Measurements from ENCODE around the gene FANCM.

The FANCM gene, protein sequence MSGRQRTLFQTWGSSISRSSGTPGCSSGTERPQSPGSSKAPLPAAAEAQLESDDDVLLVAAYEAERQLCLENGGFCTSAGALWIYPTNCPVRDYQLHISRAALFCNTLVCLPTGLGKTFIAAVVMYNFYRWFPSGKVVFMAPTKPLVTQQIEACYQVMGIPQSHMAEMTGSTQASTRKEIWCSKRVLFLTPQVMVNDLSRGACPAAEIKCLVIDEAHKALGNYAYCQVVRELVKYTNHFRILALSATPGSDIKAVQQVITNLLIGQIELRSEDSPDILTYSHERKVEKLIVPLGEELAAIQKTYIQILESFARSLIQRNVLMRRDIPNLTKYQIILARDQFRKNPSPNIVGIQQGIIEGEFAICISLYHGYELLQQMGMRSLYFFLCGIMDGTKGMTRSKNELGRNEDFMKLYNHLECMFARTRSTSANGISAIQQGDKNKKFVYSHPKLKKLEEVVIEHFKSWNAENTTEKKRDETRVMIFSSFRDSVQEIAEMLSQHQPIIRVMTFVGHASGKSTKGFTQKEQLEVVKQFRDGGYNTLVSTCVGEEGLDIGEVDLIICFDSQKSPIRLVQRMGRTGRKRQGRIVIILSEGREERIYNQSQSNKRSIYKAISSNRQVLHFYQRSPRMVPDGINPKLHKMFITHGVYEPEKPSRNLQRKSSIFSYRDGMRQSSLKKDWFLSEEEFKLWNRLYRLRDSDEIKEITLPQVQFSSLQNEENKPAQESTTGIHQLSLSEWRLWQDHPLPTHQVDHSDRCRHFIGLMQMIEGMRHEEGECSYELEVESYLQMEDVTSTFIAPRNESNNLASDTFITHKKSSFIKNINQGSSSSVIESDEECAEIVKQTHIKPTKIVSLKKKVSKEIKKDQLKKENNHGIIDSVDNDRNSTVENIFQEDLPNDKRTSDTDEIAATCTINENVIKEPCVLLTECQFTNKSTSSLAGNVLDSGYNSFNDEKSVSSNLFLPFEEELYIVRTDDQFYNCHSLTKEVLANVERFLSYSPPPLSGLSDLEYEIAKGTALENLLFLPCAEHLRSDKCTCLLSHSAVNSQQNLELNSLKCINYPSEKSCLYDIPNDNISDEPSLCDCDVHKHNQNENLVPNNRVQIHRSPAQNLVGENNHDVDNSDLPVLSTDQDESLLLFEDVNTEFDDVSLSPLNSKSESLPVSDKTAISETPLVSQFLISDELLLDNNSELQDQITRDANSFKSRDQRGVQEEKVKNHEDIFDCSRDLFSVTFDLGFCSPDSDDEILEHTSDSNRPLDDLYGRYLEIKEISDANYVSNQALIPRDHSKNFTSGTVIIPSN (N-terminal part only)

DNA sequence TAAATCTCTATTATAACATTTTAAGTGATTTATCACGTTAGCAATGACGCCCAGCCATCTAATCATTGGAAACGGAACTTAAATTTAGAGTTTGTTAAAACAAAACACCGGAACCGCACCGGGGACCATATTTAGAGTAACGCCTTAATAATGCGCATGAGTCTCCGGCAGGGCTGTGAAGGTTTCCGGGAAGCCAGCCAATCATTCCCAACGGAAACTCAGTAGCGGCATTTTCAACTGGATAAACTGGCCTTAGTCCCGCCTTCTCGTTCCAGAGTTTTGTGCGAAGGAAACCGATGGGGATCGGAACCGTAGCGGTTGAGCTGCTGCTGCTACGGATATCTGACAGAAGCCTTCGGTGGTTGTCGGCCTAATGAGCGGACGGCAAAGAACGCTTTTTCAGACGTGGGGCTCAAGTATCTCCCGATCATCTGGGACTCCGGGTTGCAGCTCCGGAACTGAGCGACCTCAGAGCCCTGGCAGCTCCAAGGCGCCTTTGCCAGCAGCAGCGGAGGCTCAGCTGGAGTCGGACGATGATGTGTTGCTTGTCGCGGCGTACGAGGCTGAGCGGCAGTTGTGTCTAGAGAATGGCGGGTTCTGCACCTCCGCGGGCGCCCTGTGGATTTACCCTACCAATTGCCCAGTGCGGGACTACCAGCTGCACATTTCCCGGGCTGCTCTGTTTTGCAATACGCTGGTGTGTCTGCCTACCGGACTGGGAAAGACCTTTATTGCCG is at the start of gene FANCM:
Gene FANCM, plus strand, starts transcription at position 272 of the 737 bp plus-strand sequence. Its CDS starts 102 bp downstream, at position 374.
- peak within 1 kb of the TSS; percentile 89 to 96 (median 94) for H3K9ac ChIP-seq
- peaks cover 0 to 19% (median 0%) of the 10 kb centered on the region in 11 experiments; a peak in 6 of 22 replicates for H4K20me1 ChIP-seq
- no peaks in the 10 kb centered on the region for H3K27me3 ChIP-seq
- TF ChIP-seq Cebpa-rat (IDR thresholded peaks at IDR 0.05) = no peak
- H3K36me3 ChIP-seq = peaks cover 0 to 29% (median 4%) of the 10 kb centered on the region in 11 experiments; a peak in 7 of 22 replicates
- peak within 1 kb of the TSS; percentile 89 to 97 (median 94) for H3K27ac ChIP-seq
- no peaks in the 10 kb centered on the region for H3K9me3 ChIP-seq (replicated peaks in 1 of 11)
- H3K4me2 ChIP-seq = peak within 1 kb of the TSS; percentile 88 to 97 (median 92)
- peak within 1 kb of the TSS; percentile 61 to 91 (median 86) for H3K4me3 ChIP-seq
- H3K4me1 ChIP-seq = peaks cover 23 to 53% (median 42%) of the 10 kb centered on the region in 10 experiments

- Histone ChIP-seq H3K9ac (no peak overlapping the region), H3K36me3 (peaks cover 6 to 78% (median 33%) of the 10 kb centered on the region in 11 experiments; a peak in 20 of 22 replicates), H3K27me3 (no peaks in the 10 kb centered on the region), H3K9me3 (replicated peaks in 1 of 11) (no peaks in the 10 kb centered on the region), H3K4me1 (peaks cover 12 to 66% (median 19%) of the 10 kb centered on the region in 10 experiments), H4K20me1 (peaks cover 60 to 100% (median 94%) of the 10 kb centered on the region in 11 experiments; a peak in 20 of 22 replicates), H3K4me3 (no peak overlapping the region), H3K4me2 (peak overlapping the region in 3 of 11 experiments; percentile 5 to 48 (median 21); a peak in 5 of 22 replicates), H3K27ac (no peak overlapping the region)
- no peak for TF ChIP-seq Cebpa-rat (IDR thresholded peaks at IDR 0.05)
These were observed 45.9 kb upstream of the FANCM start for GRCh38 chr14:45089813-45090212.

DNA sequence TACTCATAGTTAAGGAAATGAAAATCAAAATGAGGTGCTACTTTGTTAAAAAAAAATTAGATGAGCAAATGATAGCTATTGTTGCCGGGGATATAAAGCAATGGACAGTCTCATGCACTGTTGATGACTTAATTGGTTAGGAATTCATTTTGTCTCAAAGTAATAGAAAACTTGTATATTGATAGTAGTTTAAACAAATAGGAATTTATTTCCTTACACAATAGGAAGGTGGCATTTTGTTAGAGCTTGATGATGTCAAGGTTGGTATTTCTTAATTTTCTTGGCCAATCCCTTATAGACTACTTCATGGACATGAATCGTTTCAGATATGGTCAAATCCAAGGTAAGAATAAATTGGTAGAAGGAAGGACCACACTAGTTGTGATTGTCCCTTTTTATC is 44.0 kb upstream of the FANCM start:
- H3K4me1 ChIP-seq = peaks cover 0 to 48% (median 5%) of the 10 kb centered on the region in 10 experiments; a peak in 9 of 20 replicates
- H3K4me3 ChIP-seq = no peak overlapping the region
- H3K9ac ChIP-seq = no peak overlapping the region
- no peak for TF ChIP-seq Cebpa-rat (IDR thresholded peaks at IDR 0.05)
- H3K4me2 ChIP-seq = no peak overlapping the region
- peaks cover 25 to 94% (median 51%) of the 10 kb centered on the region in 11 experiments for H3K36me3 ChIP-seq
- H3K9me3 ChIP-seq (replicated peaks in 1 of 11) = no peaks in the 10 kb centered on the region
- peaks cover 52 to 99% (median 85%) of the 10 kb centered on the region in 11 experiments; a peak in 20 of 22 replicates for H4K20me1 ChIP-seq
- H3K27ac ChIP-seq = no peak overlapping the region
- H3K27me3 ChIP-seq = no peaks in the 10 kb centered on the region

- H3K9me3 ChIP-seq (replicated peaks in 1 of 11) = no peaks in the 10 kb centered on the region
- H3K4me2 ChIP-seq = no peak overlapping the region
- H4K20me1 ChIP-seq = peaks cover 31 to 85% (median 65%) of the 10 kb centered on the region in 11 experiments; a peak in 20 of 22 replicates
These were observed 41.5 kb upstream of the FANCM start for GRCh38 chr14:45094275-45094674.

GRCh38 chr14:45095143-45095542 is 40.6 kb upstream of the FANCM start:
- H3K4me1 ChIP-seq = peaks cover 0 to 14% (median 0%) of the 10 kb centered on the region in 10 experiments; a peak in 6 of 20 replicates
- H3K9ac ChIP-seq = no peak overlapping the region
- no peak overlapping the region for H3K4me3 ChIP-seq
- peaks cover 55 to 95% (median 76%) of the 10 kb centered on the region in 11 experiments for H3K36me3 ChIP-seq
- no peak overlapping the region for H3K27ac ChIP-seq
- H3K27me3 ChIP-seq = no peaks in the 10 kb centered on the region
- peaks cover 30 to 85% (median 58%) of the 10 kb centered on the region in 11 experiments; a peak in 20 of 22 replicates for H4K20me1 ChIP-seq
- no peak overlapping the region for H3K4me2 ChIP-seq
- no peaks in the 10 kb centered on the region for H3K9me3 ChIP-seq (replicated peaks in 1 of 11)
- no peak for TF ChIP-seq Cebpa-rat (IDR thresholded peaks at IDR 0.05)

More at GRCh38 chr14:45094275-45094674, 41.5 kb upstream of the FANCM start:
- TF ChIP-seq Cebpa-rat (IDR thresholded peaks at IDR 0.05) = no peak
- H3K4me3 ChIP-seq = no peak overlapping the region
- peaks cover 0 to 22% (median 0%) of the 10 kb centered on the region in 10 experiments; a peak in 7 of 20 replicates for H3K4me1 ChIP-seq
- H3K36me3 ChIP-seq = peaks cover 48 to 94% (median 69%) of the 10 kb centered on the region in 11 experiments
- no peaks in the 10 kb centered on the region for H3K27me3 ChIP-seq
- no peak overlapping the region for H3K27ac ChIP-seq
- no peak overlapping the region for H3K9ac ChIP-seq

DNA sequence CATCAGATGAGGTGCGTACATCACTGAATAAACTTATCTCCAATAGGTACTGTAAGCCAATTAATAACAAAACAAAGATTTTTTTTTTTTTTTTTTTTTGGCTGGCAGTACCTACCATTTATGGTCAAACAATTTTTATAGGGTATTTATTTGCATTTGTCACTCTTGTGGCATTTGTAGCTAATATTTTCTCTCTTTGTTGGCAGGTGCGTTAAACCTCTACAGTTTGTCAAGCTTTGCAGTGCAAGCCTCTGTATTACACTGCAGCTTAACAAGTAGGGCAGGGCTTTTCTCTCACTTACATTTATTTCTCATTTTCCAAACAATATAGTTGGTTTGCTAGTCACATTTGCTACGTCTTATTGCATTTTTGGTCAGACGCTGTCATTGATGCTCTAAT is 39.5 kb upstream of the FANCM start:
- Histone ChIP-seq H3K4me2 (no peak overlapping the region), H3K27ac (no peak overlapping the region), H3K9me3 (replicated peaks in 1 of 11) (no peaks in the 10 kb centered on the region), H3K36me3 (peaks cover 66 to 97% (median 83%) of the 10 kb centered on the region in 11 experiments), H3K27me3 (no peaks in the 10 kb centered on the region), H3K4me3 (no peak overlapping the region), H3K4me1 (0 out of 20 replicates have a peak, but pooled peaks cover 0 to 8% (median 0%) of the 10 kb centered on the region in 10 experiments), H3K9ac (no peak overlapping the region), H4K20me1 (peaks cover 22 to 76% (median 54%) of the 10 kb centered on the region in 11 experiments; a peak in 20 of 22 replicates)
- no peak for TF ChIP-seq Cebpa-rat (IDR thresholded peaks at IDR 0.05)

DNA sequence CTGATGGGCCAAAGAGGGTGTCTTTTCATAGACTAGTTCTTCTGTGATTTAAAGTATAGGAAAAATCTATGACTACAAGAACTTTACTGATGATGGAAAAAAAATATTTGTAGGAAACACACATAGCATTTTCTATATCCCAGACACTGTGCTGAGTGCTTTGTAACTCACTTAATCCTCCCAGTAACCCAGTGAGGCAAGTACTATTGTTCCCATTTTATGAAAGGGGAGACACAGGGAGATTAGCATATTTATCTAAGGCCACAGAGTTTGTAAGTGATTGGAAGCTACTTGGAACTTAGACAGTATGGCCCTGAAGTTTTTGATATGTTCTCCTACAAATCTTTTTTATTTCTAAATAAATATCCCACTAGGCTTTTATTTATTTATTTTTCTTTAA is 31.9 kb upstream of the FANCM start:
- peaks cover 0 to 29% (median 5%) of the 10 kb centered on the region in 11 experiments; a peak in 12 of 22 replicates for H4K20me1 ChIP-seq
- H3K36me3 ChIP-seq = peaks cover 74 to 100% (median 93%) of the 10 kb centered on the region in 11 experiments
- no peak overlapping the region for H3K9ac ChIP-seq
- H3K4me3 ChIP-seq = no peak overlapping the region
- no peak overlapping the region for H3K4me2 ChIP-seq
- H3K27ac ChIP-seq = no peak overlapping the region
- TF ChIP-seq Cebpa-rat (IDR thresholded peaks at IDR 0.05) = no peak
- no peaks in the 10 kb centered on the region for H3K4me1 ChIP-seq
- H3K9me3 ChIP-seq (replicated peaks in 1 of 11) = no peaks in the 10 kb centered on the region
- H3K27me3 ChIP-seq = no peaks in the 10 kb centered on the region

All from BLaER1 treated with 17β-estradiol and CSF1 and Interleukin-3, amounts not matched to agents 10 nM and 100 nM (cell line).